ENCODE results near the gene POLE2. TPM values are rescaled to one million over a fixed set of nuclear protein-coding genes. Genes with fewer than 3 reads are reported as not detected.
A peak's percentile ranks its signal among the peaks of the same experiment; 100 is the strongest.

The POLE2 gene
- total and polyA plus RNA-seq, 2 of the 13 experiments (the other 11 are each of a cell fraction or from before 2014, with no cell fraction given), result 16.6 to 37.0 TPM

DNA sequence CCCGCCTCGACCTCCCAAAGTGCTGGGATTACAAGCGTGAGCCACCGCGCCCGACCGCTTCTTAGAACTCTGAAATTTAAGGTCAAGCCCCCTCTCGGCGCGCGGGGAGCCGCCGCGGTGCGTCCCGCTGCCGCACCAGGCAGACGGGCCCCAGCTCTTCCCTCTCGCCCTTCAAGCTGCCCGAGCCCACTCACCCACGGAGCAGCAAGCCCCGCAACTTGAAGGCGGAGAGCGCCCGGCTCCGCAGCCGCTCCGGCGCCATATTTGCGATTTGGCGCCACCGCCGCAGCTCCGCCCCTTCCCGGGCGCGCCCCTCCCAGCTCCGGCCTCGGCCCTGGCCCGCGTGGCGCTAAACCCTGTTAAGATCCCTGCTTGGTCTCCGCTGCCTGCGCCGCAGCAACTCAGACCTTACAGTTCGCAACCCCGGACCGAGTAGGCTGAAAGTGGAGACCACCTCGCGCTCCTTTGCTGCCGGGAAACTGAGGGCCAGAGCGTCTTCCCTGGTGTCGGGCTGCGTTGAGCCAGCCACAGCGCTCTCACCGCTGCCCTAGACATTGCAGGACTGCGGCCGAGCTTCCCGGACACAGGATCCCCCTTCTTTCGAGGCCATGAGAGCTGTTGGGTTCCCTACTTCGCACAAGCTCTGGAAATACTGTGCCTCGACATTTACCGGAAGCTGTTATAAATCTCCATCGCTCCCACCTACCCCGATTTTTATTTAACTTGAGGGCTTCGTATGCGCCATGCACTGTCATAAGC lies at the start of gene POLE2 (continued):
- TF ChIP-seq, protein P1, sequence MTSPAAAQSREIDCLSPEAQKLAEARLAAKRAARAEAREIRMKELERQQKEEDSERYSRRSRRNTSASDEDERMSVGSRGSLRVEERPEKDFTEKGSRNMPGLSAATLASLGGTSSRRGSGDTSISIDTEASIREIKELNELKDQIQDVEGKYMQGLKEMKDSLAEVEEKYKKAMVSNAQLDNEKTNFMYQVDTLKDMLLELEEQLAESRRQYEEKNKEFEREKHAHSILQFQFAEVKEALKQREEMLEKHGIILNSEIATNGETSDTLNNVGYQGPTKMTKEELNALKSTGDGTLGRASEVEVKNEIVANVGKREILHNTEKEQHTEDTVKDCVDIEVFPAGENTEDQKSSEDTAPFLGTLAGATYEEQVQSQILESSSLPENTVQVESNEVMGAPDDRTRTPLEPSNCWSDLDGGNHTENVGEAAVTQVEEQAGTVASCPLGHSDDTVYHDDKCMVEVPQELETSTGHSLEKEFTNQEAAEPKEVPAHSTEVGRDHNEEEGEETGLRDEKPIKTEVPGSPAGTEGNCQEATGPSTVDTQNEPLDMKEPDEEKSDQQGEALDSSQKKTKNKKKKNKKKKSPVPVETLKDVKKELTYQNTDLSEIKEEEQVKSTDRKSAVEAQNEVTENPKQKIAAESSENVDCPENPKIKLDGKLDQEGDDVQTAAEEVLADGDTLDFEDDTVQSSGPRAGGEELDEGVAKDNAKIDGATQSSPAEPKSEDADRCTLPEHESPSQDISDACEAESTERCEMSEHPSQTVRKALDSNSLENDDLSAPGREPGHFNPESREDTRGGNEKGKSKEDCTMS (CRISPR knock-in tag; conservative IDR thresholded peaks at IDR 0.05), result no peak
- TF ChIP-seq MED13 (CRISPR knock-in tag; IDR thresholded peaks at IDR 0.05) (peak; percentile 75; the same call in 1 of the 2 replicates), ZNF772 (CRISPR knock-in tag; IDR thresholded peaks at IDR 0.05) (peak; percentile 76), BCL6 (CRISPR knock-in tag; IDR thresholded peaks at IDR 0.05) (no peak), JUND (CRISPR knock-in tag; IDR thresholded peaks at IDR 0.05) (no peak), CREB1 (IDR thresholded peaks at IDR 0.05) (no peak), CREB1 (CRISPR knock-in tag; IDR thresholded peaks at IDR 0.05) (no peak), AHR (CRISPR knock-in tag; IDR thresholded peaks at IDR 0.05) (no peak), ZNF703 (CRISPR knock-in tag; IDR thresholded peaks at IDR 0.05; ENCODE audit: borderline replicate concordance) (no peak; the same call in 1 of the 2 replicates), ZNF530 (CRISPR knock-in tag; IDR thresholded peaks at IDR 0.05; ENCODE audit: low read depth) (no peak), ZFAT (CRISPR knock-in tag; conservative IDR thresholded peaks at IDR 0.05) (no peak), TOE1 (CRISPR knock-in tag; IDR thresholded peaks at IDR 0.05) (no peak), TIGD3 (CRISPR knock-in tag; IDR thresholded peaks at IDR 0.05; ENCODE audit: borderline replicate concordance) (no peak), HNRNPH1 (optimal IDR thresholded peaks at IDR 0.05; ENCODE audit: low read depth, low read length) (no peak), KDM3A (CRISPR knock-in tag; IDR thresholded peaks at IDR 0.05; ENCODE audit: low read depth) (peak; percentile 73; the same call in 1 of the 2 replicates), CBX5 (CRISPR knock-in tag; IDR thresholded peaks at IDR 0.05; ENCODE audit: borderline replicate concordance) (no peak; the same call in 1 of the 2 replicates), MTA3 (CRISPR knock-in tag; IDR thresholded peaks at IDR 0.05) (no peak), ZNF17 (CRISPR knock-in tag; IDR thresholded peaks at IDR 0.05) (no peak), ZNF569 (CRISPR knock-in tag; IDR thresholded peaks at IDR 0.05; ENCODE audit: borderline replicate concordance) (no peak), ZNF367 (CRISPR knock-in tag; IDR thresholded peaks at IDR 0.05; ENCODE audit: borderline replicate concordance) (peak; percentile 43; the same call in 1 of the 2 replicates), ZMAT5 (CRISPR knock-in tag; IDR thresholded peaks at IDR 0.05; ENCODE audit: borderline replicate concordance, low read depth) (no peak), SAP130 (CRISPR knock-in tag; IDR thresholded peaks at IDR 0.05; ENCODE audit: low read depth) (peak; percentile 94), ZKSCAN5 (CRISPR knock-in tag; IDR thresholded peaks at IDR 0.05) (no peak), ZNF616 (CRISPR knock-in tag; IDR thresholded peaks at IDR 0.05; ENCODE audit: low read depth) (no peak)
- TF ChIP-seq, protein P2, sequence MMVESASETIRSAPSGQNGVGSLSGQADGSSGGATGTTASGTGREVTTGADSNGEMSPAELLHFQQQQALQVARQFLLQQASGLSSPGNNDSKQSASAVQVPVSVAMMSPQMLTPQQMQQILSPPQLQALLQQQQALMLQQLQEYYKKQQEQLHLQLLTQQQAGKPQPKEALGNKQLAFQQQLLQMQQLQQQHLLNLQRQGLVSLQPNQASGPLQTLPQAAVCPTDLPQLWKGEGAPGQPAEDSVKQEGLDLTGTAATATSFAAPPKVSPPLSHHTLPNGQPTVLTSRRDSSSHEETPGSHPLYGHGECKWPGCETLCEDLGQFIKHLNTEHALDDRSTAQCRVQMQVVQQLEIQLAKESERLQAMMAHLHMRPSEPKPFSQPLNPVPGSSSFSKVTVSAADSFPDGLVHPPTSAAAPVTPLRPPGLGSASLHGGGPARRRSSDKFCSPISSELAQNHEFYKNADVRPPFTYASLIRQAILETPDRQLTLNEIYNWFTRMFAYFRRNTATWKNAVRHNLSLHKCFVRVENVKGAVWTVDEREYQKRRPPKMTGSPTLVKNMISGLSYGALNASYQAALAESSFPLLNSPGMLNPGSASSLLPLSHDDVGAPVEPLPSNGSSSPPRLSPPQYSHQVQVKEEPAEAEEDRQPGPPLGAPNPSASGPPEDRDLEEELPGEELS (CRISPR knock-in tag; IDR thresholded peaks at IDR 0.05), result peak; percentile 17; the same call in 1 of the 2 replicates
